Measurements from ENCODE around the gene LRFN2. TPM values are rescaled to one million over a fixed set of nuclear protein-coding genes. Genes with fewer than 3 reads are reported as not detected.

Gene LRFN2
- total RNA-seq, 2 donors from 2014 or later: 0.62 TPM; not detected in 1

DNA sequence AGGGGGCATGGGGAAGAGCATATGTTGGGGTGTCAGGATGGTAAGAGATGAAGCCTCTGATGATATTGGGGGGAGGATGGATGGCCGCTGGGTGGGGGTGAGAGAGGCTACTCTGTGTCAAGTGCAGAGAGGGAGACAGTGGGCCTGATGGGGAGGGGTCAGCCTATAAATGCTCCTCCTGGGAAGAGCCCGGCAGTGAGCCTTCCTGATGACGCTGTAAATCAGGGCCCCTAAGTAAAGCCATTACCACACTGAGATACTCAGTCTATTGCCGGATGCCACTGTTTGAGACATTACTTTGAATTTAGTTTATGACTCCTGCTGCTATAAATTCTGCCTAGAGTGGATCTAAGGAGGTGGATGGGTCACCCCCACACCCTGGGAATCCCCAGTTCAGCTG, 28.1 kb downstream of the LRFN2 start:
- WGBS: 51% methylated on average over 4 of the region's 4 CpGs
- Histone ChIP-seq H3K36me3 (no peaks in the 10 kb centered on the region), H3K4me1 (replicated peaks) (no peaks in the 10 kb centered on the region), H3K27me3 (replicated peaks; ENCODE audit: insufficient read depth) (no peaks in the 10 kb centered on the region), H3K4me3 (no peak overlapping the region), H3K9me3 (no peaks in the 10 kb centered on the region), H3K27ac (no peak overlapping the region)
- no peak for DNase-seq (ENCODE audit: low spot score)
- intact Hi-C loops (cut with DNase I): no loop called here
- no peak for TF ChIP-seq POLR2A (IDR thresholded peaks at IDR 0.05)
- no peak for TF ChIP-seq POLR2AphosphoS5 (IDR thresholded peaks at IDR 0.05)
- TF ChIP-seq CTCF (IDR thresholded peaks at IDR 0.05): no peak

DNA sequence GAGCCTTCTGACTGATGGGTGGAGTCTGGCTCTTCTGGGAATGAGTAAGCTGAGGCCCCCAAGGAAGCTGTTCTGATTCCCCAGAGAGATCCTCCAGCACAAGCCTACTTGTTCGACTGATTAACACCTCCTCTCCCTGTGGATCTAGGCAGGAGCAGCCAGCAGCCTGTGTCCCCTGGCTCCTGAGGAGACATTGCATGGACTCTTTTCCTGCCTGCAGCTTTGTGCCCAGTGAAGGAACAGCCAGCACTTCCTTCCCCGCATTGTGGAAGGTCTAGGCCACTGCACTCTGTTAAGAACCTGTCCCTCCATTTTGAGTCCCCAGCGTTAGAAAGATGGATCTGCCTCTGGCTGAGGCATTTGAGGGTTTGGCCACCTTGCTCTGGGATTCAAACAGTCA, 29.1 kb downstream of the LRFN2 start:
- Histone ChIP-seq H3K4me1 (replicated peaks) (no peaks in the 10 kb centered on the region), H3K9me3 (no peaks in the 10 kb centered on the region), H3K27ac (no peak overlapping the region), H3K27me3 (replicated peaks; ENCODE audit: insufficient read depth) (no peaks in the 10 kb centered on the region), H3K4me3 (no peak overlapping the region), H3K36me3 (no peaks in the 10 kb centered on the region)
- 59% methylated on average over 3 of the region's 3 CpGs for WGBS
- no peak for DNase-seq (ENCODE audit: low spot score)
- TF ChIP-seq CTCF (IDR thresholded peaks at IDR 0.05) (no peak), POLR2A (IDR thresholded peaks at IDR 0.05) (no peak), POLR2AphosphoS5 (IDR thresholded peaks at IDR 0.05) (no peak)
- intact Hi-C loops (cut with DNase I): no loop called here

DNA sequence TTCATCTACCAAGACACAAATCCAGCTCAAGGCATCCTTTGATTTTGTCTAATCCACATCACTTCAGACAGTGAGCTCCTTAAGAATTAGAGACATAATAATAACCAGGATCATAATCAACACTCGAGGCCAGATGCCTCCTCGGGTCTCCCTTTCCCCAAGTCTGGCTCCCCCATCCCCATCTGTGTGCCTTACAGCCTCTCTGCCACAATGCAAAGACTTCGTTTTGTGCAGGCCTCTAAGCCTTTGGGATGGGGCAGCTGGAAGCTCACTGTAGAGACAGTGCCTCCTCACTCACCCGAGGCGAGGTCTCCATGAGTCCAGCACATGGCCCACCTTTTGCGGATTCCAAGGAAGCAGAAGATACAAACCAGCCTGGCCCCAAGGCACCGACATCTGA, 30.3 kb downstream of the LRFN2 start:
- H3K36me3 ChIP-seq: no peaks in the 10 kb centered on the region
- no peak overlapping the region for H3K27ac ChIP-seq
- DNase-seq (ENCODE audit: low spot score): no peak
- H3K27me3 ChIP-seq (replicated peaks; ENCODE audit: insufficient read depth): no peaks in the 10 kb centered on the region
- WGBS: 89% methylated on average over 7 of the region's 7 CpGs
- no peaks in the 10 kb centered on the region for H3K4me1 ChIP-seq (replicated peaks)
- TF ChIP-seq CTCF (IDR thresholded peaks at IDR 0.05) (no peak), POLR2A (IDR thresholded peaks at IDR 0.05) (no peak), POLR2AphosphoS5 (IDR thresholded peaks at IDR 0.05) (no peak)
- no peak overlapping the region for H3K4me3 ChIP-seq
- intact Hi-C loops (cut with DNase I): no loop called here
- no peaks in the 10 kb centered on the region for H3K9me3 ChIP-seq

GRCh38 chr6:40556023-40556422, 31.1 kb downstream of the LRFN2 start:
- Histone ChIP-seq H3K4me1 (replicated peaks) (no peaks in the 10 kb centered on the region), H3K27me3 (replicated peaks; ENCODE audit: insufficient read depth) (no peaks in the 10 kb centered on the region), H3K4me3 (no peak overlapping the region), H3K36me3 (no peaks in the 10 kb centered on the region), H3K9me3 (no peaks in the 10 kb centered on the region), H3K27ac (no peak overlapping the region)
- intact Hi-C loops (cut with DNase I): no loop called here
- TF ChIP-seq POLR2A (IDR thresholded peaks at IDR 0.05) (no peak), POLR2AphosphoS5 (IDR thresholded peaks at IDR 0.05) (no peak), CTCF (IDR thresholded peaks at IDR 0.05) (no peak)
- 31% methylated on average over 5 of the region's 5 CpGs for WGBS
- no peak for DNase-seq (ENCODE audit: low spot score)

DNA sequence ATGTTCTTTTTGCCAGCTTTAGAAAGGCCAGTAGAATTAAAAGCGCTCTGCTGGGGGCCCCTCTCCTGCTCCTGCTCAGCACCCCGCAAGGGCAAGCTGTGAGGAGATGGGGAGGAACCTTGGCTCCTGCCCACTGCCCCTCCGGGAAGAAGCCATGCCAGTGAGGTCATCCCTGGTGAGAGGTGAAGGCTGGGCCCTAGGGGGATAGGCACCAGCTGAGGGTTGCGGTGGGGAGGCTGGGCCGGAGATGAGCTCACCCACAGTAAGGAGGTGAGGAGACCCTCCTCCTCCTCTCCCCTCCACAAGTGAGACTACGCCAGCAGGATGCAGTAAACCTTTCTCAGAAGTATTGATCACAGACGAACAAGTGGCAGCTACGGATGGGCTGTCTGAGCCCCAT, 32.1 kb downstream of the LRFN2 start:
- Histone ChIP-seq H3K4me3 (no peak overlapping the region), H3K27ac (no peak overlapping the region), H3K4me1 (replicated peaks) (no peaks in the 10 kb centered on the region), H3K9me3 (no peaks in the 10 kb centered on the region), H3K27me3 (replicated peaks; ENCODE audit: insufficient read depth) (no peaks in the 10 kb centered on the region), H3K36me3 (no peaks in the 10 kb centered on the region)
- TF ChIP-seq CTCF (IDR thresholded peaks at IDR 0.05): no peak
- TF ChIP-seq POLR2A (IDR thresholded peaks at IDR 0.05): no peak
- TF ChIP-seq POLR2AphosphoS5 (IDR thresholded peaks at IDR 0.05): no peak
- DNase-seq (ENCODE audit: low spot score): no peak
- intact Hi-C loops (cut with DNase I): no loop called here
- WGBS: 59% methylated on average over 8 of the region's 8 CpGs

All from prostate gland (tissue), 2 donors.